ENCODE data around the gene CBX5. TPM values are rescaled to one million over a fixed set of nuclear protein-coding genes. Genes with fewer than 3 reads are reported as not detected.

Gene CBX5
- total and polyA plus RNA-seq, 9 of the 15 experiments (the other 6 are each of a cell fraction or from before 2014, with no cell fraction given) = 32.6 to 102 (median 59.2) TPM

GRCh38 chr12:54300732-54301427 lies 21.0 kb upstream of the CBX5 start, which contains the start of gene NFE2 (continued):
- TF ChIP-seq ZBTB34 (CRISPR knock-in tag; IDR thresholded peaks at IDR 0.05) (no peak), CHD1 (IDR thresholded peaks at IDR 0.05; ENCODE audit: low read length) (peak; percentile 25), HSF4 (CRISPR knock-in tag; IDR thresholded peaks at IDR 0.05; ENCODE audit: borderline replicate concordance) (no peak; the same call in 1 of the 2 replicates), SMARCC2 (IDR thresholded peaks at IDR 0.05; ENCODE audit: low read depth) (no peak), ZFP91 (CRISPR knock-in tag; IDR thresholded peaks at IDR 0.05) (no peak), EGR1 (conservative IDR thresholded peaks at IDR 0.05) (peak; percentile 89), GABPA (tag; conservative IDR thresholded peaks at IDR 0.05; ENCODE audit: low read depth) (no peak), ZNF311 (CRISPR knock-in tag; IDR thresholded peaks at IDR 0.05) (no peak), TFAM (CRISPR knock-in tag; conservative IDR thresholded peaks at IDR 0.05) (no peak), ATF7 (IDR thresholded peaks at IDR 0.05) (peak; percentile 55), MCM7 (IDR thresholded peaks at IDR 0.05) (no peak), RNF2 (IDR thresholded peaks at IDR 0.05) (peak; percentile 81), ZNF586 (CRISPR knock-in tag; conservative IDR thresholded peaks at IDR 0.05) (no peak), ETV1 (tag; conservative IDR thresholded peaks at IDR 0.05; ENCODE audit: low read depth) (no peak), ZNF644 (tag; IDR thresholded peaks at IDR 0.05; ENCODE audit: low read depth) (0 out of 2 replicates have a peak, but pooled peaks have one; percentile 50), DIDO1 (tag; IDR thresholded peaks at IDR 0.05; ENCODE audit: low read depth) (no peak), SRSF7 (optimal IDR thresholded peaks at IDR 0.05; ENCODE audit: low read depth, low read length) (no peak), SPI1 (IDR thresholded peaks at IDR 0.05; ENCODE audit: borderline replicate concordance, low read depth, low read length) (no peak), ZNF699 (CRISPR knock-in tag; IDR thresholded peaks at IDR 0.05; ENCODE audit: insufficient replicate concordance) (no peak)
- TF ChIP-seq, protein P1, sequence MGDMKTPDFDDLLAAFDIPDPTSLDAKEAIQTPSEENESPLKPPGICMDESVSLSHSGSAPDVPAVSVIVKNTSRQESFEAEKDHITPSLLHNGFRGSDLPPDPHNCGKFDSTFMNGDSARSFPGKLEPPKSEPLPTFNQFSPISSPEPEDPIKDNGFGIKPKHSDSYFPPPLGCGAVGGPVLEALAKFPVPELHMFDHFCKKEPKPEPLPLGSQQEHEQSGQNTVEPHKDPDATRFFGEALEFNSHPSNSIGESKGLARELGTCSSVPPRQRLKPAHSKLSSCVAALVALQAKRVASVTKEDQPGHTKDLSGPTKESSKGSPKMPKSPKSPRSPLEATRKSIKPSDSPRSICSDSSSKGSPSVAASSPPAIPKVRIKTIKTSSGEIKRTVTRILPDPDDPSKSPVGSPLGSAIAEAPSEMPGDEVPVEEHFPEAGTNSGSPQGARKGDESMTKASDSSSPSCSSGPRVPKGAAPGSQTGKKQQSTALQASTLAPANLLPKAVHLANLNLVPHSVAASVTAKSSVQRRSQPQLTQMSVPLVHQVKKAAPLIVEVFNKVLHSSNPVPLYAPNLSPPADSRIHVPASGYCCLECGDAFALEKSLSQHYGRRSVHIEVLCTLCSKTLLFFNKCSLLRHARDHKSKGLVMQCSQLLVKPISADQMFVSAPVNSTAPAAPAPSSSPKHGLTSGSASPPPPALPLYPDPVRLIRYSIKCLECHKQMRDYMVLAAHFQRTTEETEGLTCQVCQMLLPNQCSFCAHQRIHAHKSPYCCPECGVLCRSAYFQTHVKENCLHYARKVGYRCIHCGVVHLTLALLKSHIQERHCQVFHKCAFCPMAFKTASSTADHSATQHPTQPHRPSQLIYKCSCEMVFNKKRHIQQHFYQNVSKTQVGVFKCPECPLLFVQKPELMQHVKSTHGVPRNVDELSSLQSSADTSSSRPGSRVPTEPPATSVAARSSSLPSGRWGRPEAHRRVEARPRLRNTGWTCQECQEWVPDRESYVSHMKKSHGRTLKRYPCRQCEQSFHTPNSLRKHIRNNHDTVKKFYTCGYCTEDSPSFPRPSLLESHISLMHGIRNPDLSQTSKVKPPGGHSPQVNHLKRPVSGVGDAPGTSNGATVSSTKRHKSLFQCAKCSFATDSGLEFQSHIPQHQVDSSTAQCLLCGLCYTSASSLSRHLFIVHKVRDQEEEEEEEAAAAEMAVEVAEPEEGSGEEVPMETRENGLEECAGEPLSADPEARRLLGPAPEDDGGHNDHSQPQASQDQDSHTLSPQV (IDR thresholded peaks at IDR 0.05) = no peak
- TF ChIP-seq, protein P2, sequence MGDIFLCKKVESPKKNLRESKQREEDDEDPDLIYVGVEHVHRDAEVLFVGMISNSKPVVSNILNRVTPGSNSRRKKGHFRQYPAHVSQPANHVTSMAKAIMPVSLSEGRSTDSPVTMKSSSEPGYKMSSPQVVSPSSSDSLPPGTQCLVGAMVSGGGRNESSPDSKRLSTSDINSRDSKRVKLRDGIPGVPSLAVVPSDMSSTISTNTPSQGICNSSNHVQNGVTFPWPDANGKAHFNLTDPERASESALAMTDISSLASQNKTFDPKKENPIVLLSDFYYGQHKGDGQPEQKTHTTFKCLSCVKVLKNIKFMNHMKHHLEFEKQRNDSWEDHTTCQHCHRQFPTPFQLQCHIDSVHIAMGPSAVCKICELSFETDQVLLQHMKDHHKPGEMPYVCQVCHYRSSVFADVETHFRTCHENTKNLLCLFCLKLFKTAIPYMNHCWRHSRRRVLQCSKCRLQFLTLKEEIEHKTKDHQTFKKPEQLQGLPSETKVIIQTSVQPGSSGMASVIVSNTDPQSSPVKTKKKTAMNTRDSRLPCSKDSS (IDR thresholded peaks at IDR 0.05; ENCODE audit: low read depth, partially characterized antibody) = no peak
